ENCODE data around the gene GJD3. TPM values are rescaled to one million over a fixed set of nuclear protein-coding genes. Genes with fewer than 3 reads are reported as not detected.

Gene GJD3
- polyA plus RNA-seq, 1 donor from 2014 or later, result not detected

GRCh38 chr17:40350689-40351358 is 13.7 kb downstream of the GJD3 start:
- H3K36me3 ChIP-seq (ENCODE audit: insufficient read depth, low read length), result no peaks in the 10 kb centered on the region
- no peaks in the 10 kb centered on the region for H3K9me2 ChIP-seq (ENCODE audit: insufficient read depth, low read length)
- H3K4me3 ChIP-seq (ENCODE audit: low read length), result peak overlapping the region; percentile 64
- no peaks in the 10 kb centered on the region for H3K9me3 ChIP-seq (ENCODE audit: low read length)
- peak; percentile 31 for TF ChIP-seq MXI1 (conservative IDR thresholded peaks at IDR 0.05; ENCODE audit: poor library complexity, severe bottlenecking)
- TF ChIP-seq REST (IDR thresholded peaks at IDR 0.05; ENCODE audit: borderline replicate concordance), result peak; percentile 51
- TF ChIP-seq EZH2 (IDR thresholded peaks at IDR 0.05; ENCODE audit: borderline replicate concordance, insufficient read depth, low read length, poor library complexity, severe bottlenecking), result no peak
- peak; percentile 85 for TF ChIP-seq POLR2AphosphoS5 (IDR thresholded peaks at IDR 0.05)
- TF ChIP-seq CTCF (IDR thresholded peaks at IDR 0.05; ENCODE audit: poor library complexity, severe bottlenecking), result no peak
- TF ChIP-seq SMC3 (conservative IDR thresholded peaks at IDR 0.05; ENCODE audit: poor library complexity), result no peak
- no peak for TF ChIP-seq RAD21 (conservative IDR thresholded peaks at IDR 0.05)
- TF ChIP-seq EP300 (conservative IDR thresholded peaks at IDR 0.05; ENCODE audit: poor library complexity, severe bottlenecking), result peak; percentile 71
- TF ChIP-seq TAF1 (IDR thresholded peaks at IDR 0.05; ENCODE audit: low read depth), result peak; percentile 77
- peaks cover 22% of the 10 kb centered on the region for H3K79me2 ChIP-seq (replicated peaks; ENCODE audit: insufficient read depth, low read length)
- H3K27ac ChIP-seq (ENCODE audit: low read length), result peak overlapping the region; percentile 99
- H3K4me2 ChIP-seq (ENCODE audit: low read length), result peak overlapping the region; percentile 66
- no peaks in the 10 kb centered on the region for H3K27me3 ChIP-seq (ENCODE audit: insufficient read depth, low read depth, low read length)
- H3F3A ChIP-seq (ENCODE audit: insufficient read depth, low read length, poor library complexity, severe bottlenecking), result no peaks in the 10 kb centered on the region
- peak overlapping the region; percentile 90 for H3K9ac ChIP-seq (ENCODE audit: low read length)
- no peaks in the 10 kb centered on the region for H4K20me1 ChIP-seq (ENCODE audit: insufficient read depth)
- H2AFZ ChIP-seq (ENCODE audit: low read depth, low read length), result no peak overlapping the region

GRCh38 chr17:40349895-40350688 is 14.4 kb downstream of the GJD3 start:
- TF ChIP-seq RAD21 (conservative IDR thresholded peaks at IDR 0.05) (no peak), MXI1 (conservative IDR thresholded peaks at IDR 0.05; ENCODE audit: poor library complexity, severe bottlenecking) (peak; percentile 53), CTCF (IDR thresholded peaks at IDR 0.05; ENCODE audit: poor library complexity, severe bottlenecking) (no peak), REST (IDR thresholded peaks at IDR 0.05; ENCODE audit: borderline replicate concordance) (no peak), SMC3 (conservative IDR thresholded peaks at IDR 0.05; ENCODE audit: poor library complexity) (peak; percentile 4), POLR2AphosphoS5 (IDR thresholded peaks at IDR 0.05) (no peak), TAF1 (IDR thresholded peaks at IDR 0.05; ENCODE audit: low read depth) (no peak), EP300 (conservative IDR thresholded peaks at IDR 0.05; ENCODE audit: poor library complexity, severe bottlenecking) (peak; percentile 95), EZH2 (IDR thresholded peaks at IDR 0.05; ENCODE audit: borderline replicate concordance, insufficient read depth, low read length, poor library complexity, severe bottlenecking) (no peak)
- H3K36me3 ChIP-seq (ENCODE audit: insufficient read depth, low read length), result no peaks in the 10 kb centered on the region
- H3K27ac ChIP-seq (ENCODE audit: low read length), result peak overlapping the region; percentile 99
- H2AFZ ChIP-seq (ENCODE audit: low read depth, low read length), result no peak overlapping the region
- H3F3A ChIP-seq (ENCODE audit: insufficient read depth, low read length, poor library complexity, severe bottlenecking), result no peaks in the 10 kb centered on the region
- H3K4me2 ChIP-seq (ENCODE audit: low read length), result peak overlapping the region; percentile 66
- peak overlapping the region; percentile 64 for H3K4me3 ChIP-seq (ENCODE audit: low read length)
- no peaks in the 10 kb centered on the region for H3K27me3 ChIP-seq (ENCODE audit: insufficient read depth, low read depth, low read length)
- no peaks in the 10 kb centered on the region for H3K9me2 ChIP-seq (ENCODE audit: insufficient read depth, low read length)
- H3K9me3 ChIP-seq (ENCODE audit: low read length), result no peaks in the 10 kb centered on the region
- H3K9ac ChIP-seq (ENCODE audit: low read length), result peak overlapping the region; percentile 90
- H3K79me2 ChIP-seq (replicated peaks; ENCODE audit: insufficient read depth, low read length), result peaks cover 30% of the 10 kb centered on the region
- no peaks in the 10 kb centered on the region for H4K20me1 ChIP-seq (ENCODE audit: insufficient read depth)

All from neural cell (in vitro differentiated cells).